Gastroesophageal sphincter (tissue), 3 donors: ENCODE results near the gene CCDC107.

ENCODE experiments used
- CTCF ChIP-seq, 4 experiments: fragments of 200-600 bp in 2 of 4; fragments of 450-650 bp in 2 of 4; sonication (generic) in 1 of 4; IDR thresholded peaks; one replicate each; pipeline ENCODE4 v1.5.1; 2017 to 2019; ENCODE audit warnings: antibody characterized with exemption in 4 of 4, mild to moderate bottlenecking in 2 of 4, moderate library complexity in 2 of 4
- EP300 ChIP-seq: sonication (generic); formaldehyde crosslinking; IDR thresholded peaks from one replicate; pipeline ENCODE4 v1.6.1; 2017; ENCODE audit warnings: antibody characterized with exemption, mild to moderate bottlenecking
- POLR2A ChIP-seq, 2 donors: fragments of 450-650 bp; IDR thresholded peaks; one replicate each; pipeline ENCODE4 v1.6.1; 2017; ENCODE audit warnings: antibody characterized with exemption in 2 of 2, mild to moderate bottlenecking in 2 of 2, moderate library complexity in 1 of 2
- POLR2AphosphoS5 ChIP-seq: sonication (generic); formaldehyde crosslinking; IDR thresholded peaks from one replicate; pipeline ENCODE4 v1.6.1; 2017; ENCODE audit warnings: antibody characterized with exemption

GRCh38 chr9:35659340-35659739 is 1.2 kb downstream of the CCDC107 start:
- TF ChIP-seq POLR2A (IDR thresholded peaks at IDR 0.05) (peak; percentile 25 to 41), CTCF (IDR thresholded peaks at IDR 0.05) (no peak), POLR2AphosphoS5 (peak; percentile 93), EP300 (peak; percentile 64)
